Measurements from ENCODE around the gene GGT6. TPM values are rescaled to one million over a fixed set of nuclear protein-coding genes. Genes with fewer than 3 reads are reported as not detected.

The GGT6 gene
- total and polyA plus RNA-seq, 2 of the 13 experiments (the other 11 are each of a cell fraction or from before 2014, with no cell fraction given) = 0.16 to 0.80 TPM

DNA sequence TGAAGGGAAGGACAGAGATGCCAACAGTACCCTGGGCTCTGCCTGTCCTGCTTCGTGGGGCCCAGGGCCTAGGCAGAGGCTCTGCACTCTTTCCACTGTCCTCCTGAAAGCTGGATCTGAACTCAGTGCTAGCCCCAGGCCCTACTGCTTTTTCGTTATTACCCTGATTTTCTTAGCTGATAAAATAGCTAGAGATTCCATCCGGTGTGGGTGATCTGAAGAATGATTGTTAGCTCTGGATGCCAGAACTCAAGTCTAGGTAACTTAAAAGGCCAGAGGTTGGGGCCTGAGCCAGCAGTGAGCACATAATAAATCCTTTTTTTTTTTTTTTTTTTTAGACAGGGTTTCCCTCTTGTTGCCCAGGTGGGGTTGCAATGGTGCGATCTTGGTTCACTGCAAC, 3.4 kb downstream of the GGT6 start (continued):
- TF ChIP-seq ZNF20 (CRISPR knock-in tag; IDR thresholded peaks at IDR 0.05) = no peak
- TF ChIP-seq MED8 (CRISPR knock-in tag; IDR thresholded peaks at IDR 0.05; ENCODE audit: insufficient replicate concordance) = no peak

- BruUV-seq (replicated peaks) = no TSS peak
- H3K27ac ChIP-seq (ENCODE audit: extremely low read length, insufficient read depth, low read length) = peak overlapping the region; percentile 69
- DNase-seq (ENCODE audit: low spot score) = no peak
- peak overlapping the region; percentile 56 to 95 (median 87) for H3K4me3 ChIP-seq (replicated peaks in 1 of 3; ENCODE audit: insufficient read depth in 1 of 3, low read depth in 2 of 3, low read length in 3 of 3)
- TF ChIP-seq SP4 (CRISPR knock-in tag; IDR thresholded peaks at IDR 0.05) (0 out of 2 replicates have a peak, but pooled peaks have one; percentile 4), ZNF12 (CRISPR knock-in tag; IDR thresholded peaks at IDR 0.05) (no peak), TARDBP (CRISPR knock-in tag; IDR thresholded peaks at IDR 0.05) (0 out of 2 replicates have a peak, but pooled peaks have one; percentile 19), ZFP82 (CRISPR knock-in tag; IDR thresholded peaks at IDR 0.05; ENCODE audit: borderline replicate concordance) (0 out of 2 replicates have a peak, but pooled peaks have one; percentile 58)
- TF ChIP-seq, protein P1, sequence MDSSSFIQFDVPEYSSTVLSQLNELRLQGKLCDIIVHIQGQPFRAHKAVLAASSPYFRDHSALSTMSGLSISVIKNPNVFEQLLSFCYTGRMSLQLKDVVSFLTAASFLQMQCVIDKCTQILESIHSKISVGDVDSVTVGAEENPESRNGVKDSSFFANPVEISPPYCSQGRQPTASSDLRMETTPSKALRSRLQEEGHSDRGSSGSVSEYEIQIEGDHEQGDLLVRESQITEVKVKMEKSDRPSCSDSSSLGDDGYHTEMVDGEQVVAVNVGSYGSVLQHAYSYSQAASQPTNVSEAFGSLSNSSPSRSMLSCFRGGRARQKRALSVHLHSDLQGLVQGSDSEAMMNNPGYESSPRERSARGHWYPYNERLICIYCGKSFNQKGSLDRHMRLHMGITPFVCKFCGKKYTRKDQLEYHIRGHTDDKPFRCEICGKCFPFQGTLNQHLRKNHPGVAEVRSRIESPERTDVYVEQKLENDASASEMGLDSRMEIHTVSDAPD (CRISPR knock-in tag; IDR thresholded peaks at IDR 0.05) = 0 out of 2 replicates have a peak, but pooled peaks have one; percentile 25
- 0 out of 3 replicates have a peak, but pooled peaks have one; percentile 3 for ATAC-seq
- H3K36me3 ChIP-seq (replicated peaks in 1 of 2; ENCODE audit: control insufficient read depth in 1 of 2, insufficient read depth in 2 of 2, low read length in 2 of 2) = peaks cover 11 to 24% of the 10 kb centered on the region in 2 experiments; a peak in 4 of 5 replicates
- intact Hi-C loops (cut with micrococcal nuclease; ENCODE audit: unreplicated experiment) = no loop called here
- peaks cover 52% of the 10 kb centered on the region for H3K4me1 ChIP-seq (ENCODE audit: insufficient read depth, low read length)
- ChIA-PET POLR2A (interaction anchor here (1.0 to 3.2 kb wide), 10 partner anchors 11 to 92 kb away, joined by 3 to 21 read pairs (median 6); partner anchors contain the start of genes SMTNL2 and SPNS2), CTCF (ENCODE audit: low intra/inter-chr PET ratio, low total read pairs) (no interaction called here)
- no peaks in the 10 kb centered on the region for H4K20me1 ChIP-seq (ENCODE audit: insufficient read depth, low read length)
- no peak for FAIRE-seq
- peak overlapping the region; percentile 99 for H3K4me2 ChIP-seq (ENCODE audit: low read depth, low read length)
- H3K79me2 ChIP-seq (ENCODE audit: insufficient read depth, low read length) = peaks cover 16% of the 10 kb centered on the region
- no peaks in the 10 kb centered on the region for H3K27me3 ChIP-seq (ENCODE audit: control insufficient read depth in 1 of 2, insufficient read depth in 2 of 2, low read length in 2 of 2)
- H3K9ac ChIP-seq (ENCODE audit: insufficient read depth, low read depth, low read length) = peak overlapping the region; percentile 78
- in situ Hi-C loops (cut with HindIII; ENCODE audit: extremely low pct_ligation_motif_present, low pct_unique_long_range_greater_than_20kb) = loop anchor here (10.0 kb wide), 1 partner anchor 339 kb away; the partner anchor contains the start of gene C17orf107
- 43% methylated on average over 17 of the region's 17 CpGs for WGBS (ENCODE audit: low lambda C conversion rate)
- peak overlapping the region; percentile 80 for H2AFZ ChIP-seq (ENCODE audit: low read length)
- H3K9me3 ChIP-seq (ENCODE audit: low read length) = no peaks in the 10 kb centered on the region
Measured at GRCh38 chr17:4555873-4556759, 4.3 kb downstream of the GGT6 start.
